Neuronal stem cell (in vitro differentiated cells): ENCODE results near the gene MT4.

Experiments
- DNase-seq: peaks from one replicate; pipeline ENCODE4 v3.0.0-alpha.2; 2013; ENCODE audit warnings: low spot score
- H2AFZ ChIP-seq: one replicate; pipeline ENCODE4 v1.6.1; 2013; ENCODE audit warnings: mild to moderate bottlenecking, low read length, inconsistent platforms
- H2AK5ac ChIP-seq: 2 replicates; pipeline ENCODE4 v1.6.1; 2013; ENCODE audit warnings: low read depth, mild to moderate bottlenecking, inconsistent platforms, low read length, moderate library complexity, mixed read lengths
- H2BK120ac ChIP-seq: 2 replicates; pipeline ENCODE4 v1.6.1; 2013; ENCODE audit warnings: low read depth, mild to moderate bottlenecking, inconsistent platforms, low read length, moderate library complexity, mixed read lengths
- H2BK12ac ChIP-seq: one replicate; pipeline ENCODE4 v1.6.1; 2013; ENCODE audit warnings: low read length, inconsistent platforms
- H2BK15ac ChIP-seq: 2 replicates; pipeline ENCODE4 v1.6.1; 2013; ENCODE audit warnings: mild to moderate bottlenecking, low read length, inconsistent platforms, mixed read lengths
- H2BK5ac ChIP-seq: one replicate; pipeline ENCODE4 v1.6.1; 2013; ENCODE audit warnings: inconsistent platforms, mild to moderate bottlenecking, low read length, moderate library complexity
- H3K14ac ChIP-seq: one replicate; pipeline ENCODE4 v1.6.1; 2013; ENCODE audit warnings: low read length, inconsistent platforms
- H3K18ac ChIP-seq: 2 replicates; pipeline ENCODE4 v1.6.1; 2013; ENCODE audit warnings: low read length, inconsistent platforms
- H3K23ac ChIP-seq: 2 replicates; pipeline ENCODE4 v1.6.1; 2013; ENCODE audit warnings: low read depth, mild to moderate bottlenecking, mixed read lengths, low read length, inconsistent platforms; ENCODE audit not compliant: poor library complexity
- H3K27ac ChIP-seq: replicated peaks from 3 replicates; pipeline ENCODE4 v1.5.1; 2013; ENCODE audit warnings: low read length, inconsistent platforms
- H3K27me3 ChIP-seq, 3 experiments: 2 replicates each; pipeline ENCODE4 v1.6.1; 2013; ENCODE audit warnings: low read length in 3 of 3, mild to moderate bottlenecking in 2 of 3, inconsistent platforms in 1 of 3, low read depth in 1 of 3, mixed read lengths in 1 of 3, moderate library complexity in 1 of 3; ENCODE audit not compliant: control insufficient read depth in 3 of 3, insufficient read depth in 3 of 3
- H3K36me3 ChIP-seq, 2 donors: replicated peaks in 1 of 2; 2 replicates each; pipeline ENCODE4 v1.6.1; 2013; ENCODE audit warnings: low read length in 2 of 2; ENCODE audit not compliant: control insufficient read depth in 2 of 2, insufficient read depth in 2 of 2
- H3K4ac ChIP-seq: 2 replicates; pipeline ENCODE4 v1.6.1; 2013; ENCODE audit warnings: inconsistent platforms, mild to moderate bottlenecking, low read length, moderate library complexity
- H3K4me1 ChIP-seq, 2 donors: 1 replicate in 1 of 2; 2 replicates in 1 of 2; pipeline ENCODE4 v1.6.1; 2013; ENCODE audit warnings: low read length in 2 of 2, low read depth in 1 of 2; ENCODE audit not compliant: control insufficient read depth in 2 of 2, insufficient read depth in 1 of 2
- H3K4me2 ChIP-seq: one replicate; pipeline ENCODE4 v1.6.1; 2013; ENCODE audit warnings: mild to moderate bottlenecking, low read length, inconsistent platforms; ENCODE audit not compliant: insufficient read depth, poor library complexity, severe bottlenecking
- H3K4me3 ChIP-seq, 2 donors: 2 replicates each; pipeline ENCODE4 v1.5.1; 2013; ENCODE audit warnings: low read length in 2 of 2, mild to moderate bottlenecking in 2 of 2, inconsistent platforms in 1 of 2, moderate library complexity in 1 of 2
- H3K79me1 ChIP-seq: one replicate; pipeline ENCODE4 v1.6.1; 2013; ENCODE audit warnings: low read depth, mild to moderate bottlenecking, inconsistent platforms, low read length, moderate library complexity
- H3K9ac ChIP-seq: one replicate; pipeline ENCODE4 v1.6.1; 2013; ENCODE audit warnings: mild to moderate bottlenecking, low read depth, low read length, inconsistent platforms; ENCODE audit not compliant: poor library complexity
- H3K9me3 ChIP-seq, 2 donors: replicated peaks in 1 of 2; 2 replicates each; pipeline versions ENCODE3 to v1.6.1; 2013; ENCODE audit warnings: low read length in 2 of 2, mild to moderate bottlenecking in 2 of 2, inconsistent platforms in 1 of 2, low read depth in 1 of 2, mixed read lengths in 1 of 2, moderate library complexity in 1 of 2; ENCODE audit not compliant: control insufficient read depth in 2 of 2, insufficient read depth in 1 of 2
- H4K8ac ChIP-seq: one replicate; pipeline ENCODE4 v1.6.1; 2013; ENCODE audit warnings: low read depth, mild to moderate bottlenecking, inconsistent platforms, low read length, moderate library complexity
- H4K91ac ChIP-seq: one replicate; pipeline ENCODE4 v1.6.1; 2013; ENCODE audit warnings: low read length, low read depth, mild to moderate bottlenecking, inconsistent platforms; ENCODE audit not compliant: poor library complexity
- WGBS, 2 donors: extraction: QIAGEN DNeasy Blood & Tissue Kit; methylation state at CpG; one replicate each; pipeline ENCODE4 v1.1.7; 2013; ENCODE audit warnings: missing lambda C conversion rate in 2 of 2, mixed read lengths in 1 of 2; ENCODE audit not compliant: insufficient read length in 2 of 2, insufficient replicate concordance in 1 of 2; ENCODE audit errors: extremely low coverage in 2 of 2; 5-methylcytosine and 5-hydroxymethylcytosine counted together

Gene MT4

DNA sequence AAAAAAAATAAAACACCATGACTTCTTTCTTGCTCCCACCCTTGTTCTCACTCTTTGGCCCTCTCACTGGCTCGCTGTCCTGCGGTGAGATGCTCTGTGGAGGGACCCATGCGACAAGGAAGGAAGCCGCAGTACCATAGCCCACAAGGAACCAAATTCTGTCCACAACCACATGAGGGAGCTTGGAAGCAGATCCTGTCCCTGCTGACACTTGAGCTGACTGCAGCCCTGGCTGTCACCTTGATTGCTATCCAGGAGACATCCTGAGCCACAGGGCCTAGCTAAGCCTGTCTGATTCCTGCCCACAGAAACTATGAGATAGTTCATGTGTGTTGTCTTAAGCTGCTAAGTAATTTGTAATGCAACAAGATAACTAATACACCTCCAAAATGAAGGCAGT is 38.7 kb downstream of the MT4 start:
- WGBS, 2 donors: no CpG with 5 or more reads among the region's 4 CpGs
- H3K4me2 ChIP-seq: no peak overlapping the region

DNA sequence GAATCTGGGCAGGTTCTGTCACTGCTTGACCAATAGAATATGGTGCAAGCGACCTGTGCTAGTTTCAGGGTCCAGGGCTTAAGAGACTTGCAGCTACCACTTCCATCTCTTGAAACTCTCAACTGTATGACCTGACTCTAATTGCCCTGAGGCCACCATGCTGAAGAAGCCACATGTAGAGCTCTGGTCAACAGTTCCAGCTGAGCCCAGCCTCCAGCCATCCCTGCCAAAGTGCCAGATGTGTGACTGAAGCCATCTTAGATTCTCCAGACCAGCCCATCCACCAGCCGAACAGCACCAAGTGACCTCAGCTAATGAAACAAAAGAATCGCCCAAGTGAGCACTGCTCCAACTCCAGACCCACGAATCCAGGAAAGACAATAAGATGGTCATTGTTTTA is 40.1 kb downstream of the MT4 start:
- H2BK5ac ChIP-seq: no peak overlapping the region
- WGBS, 2 donors: no CpG with 5 or more reads among the region's 4 CpGs
- no peak overlapping the region for H3K4ac ChIP-seq

More for the DNA sequence above, 38.7 kb downstream of the MT4 start:
- H3K27ac ChIP-seq: no peak overlapping the region
- H2AFZ ChIP-seq: no peak overlapping the region
- H2AK5ac ChIP-seq: no peak overlapping the region
- no peak overlapping the region for H2BK120ac ChIP-seq
- no peaks in the 10 kb centered on the region for H3K79me1 ChIP-seq
- H3K4ac ChIP-seq: no peak overlapping the region
- no peak overlapping the region for H3K14ac ChIP-seq
- no peak overlapping the region for H4K8ac ChIP-seq
- H3K23ac ChIP-seq: no peak overlapping the region
- H3K9me3 ChIP-seq: no peaks in the 10 kb centered on the region
- H3K36me3 ChIP-seq: no peaks in the 10 kb centered on the region
- no peak overlapping the region for H2BK5ac ChIP-seq
- H2BK12ac ChIP-seq: no peak overlapping the region
- no peak overlapping the region for H3K9ac ChIP-seq
- no peak overlapping the region for H3K4me3 ChIP-seq
- no peak overlapping the region for H4K91ac ChIP-seq
- H3K4me1 ChIP-seq: peaks cover 3 to 4% of the 10 kb centered on the region in 2 donors
- no peak overlapping the region for H2BK15ac ChIP-seq
- H3K18ac ChIP-seq: no peak overlapping the region
- no peak for DNase-seq
- H3K27me3 ChIP-seq: peaks cover 0 to 23% (median 8%) of the 10 kb centered on the region in 3 experiments

GRCh38 chr16:56605475-56605874 is 40.6 kb downstream of the MT4 start:
- no peak overlapping the region for H2BK120ac ChIP-seq
- no peak overlapping the region for H3K9ac ChIP-seq
- no peak overlapping the region for H3K18ac ChIP-seq
- H3K4ac ChIP-seq: no peak overlapping the region
- no peak overlapping the region for H2BK15ac ChIP-seq
- no peak overlapping the region for H3K4me2 ChIP-seq
- no peaks in the 10 kb centered on the region for H3K79me1 ChIP-seq
- no peak overlapping the region for H2AK5ac ChIP-seq
- no CpG with 5 or more reads among the region's 1 CpG for WGBS, 2 donors
- H3K4me3 ChIP-seq: no peak overlapping the region
- no peaks in the 10 kb centered on the region for H3K9me3 ChIP-seq
- H3K27me3 ChIP-seq: peaks cover 6 to 32% (median 26%) of the 10 kb centered on the region in 3 experiments
- H3K4me1 ChIP-seq: peaks cover 15 to 21% of the 10 kb centered on the region in 2 donors
- H4K91ac ChIP-seq: no peak overlapping the region
- H3K14ac ChIP-seq: no peak overlapping the region
- no peak overlapping the region for H2AFZ ChIP-seq
- H3K36me3 ChIP-seq: no peaks in the 10 kb centered on the region
- H2BK12ac ChIP-seq: no peak overlapping the region
- H3K27ac ChIP-seq: no peak overlapping the region
- H4K8ac ChIP-seq: no peak overlapping the region
- no peak overlapping the region for H3K23ac ChIP-seq
- no peak overlapping the region for H2BK5ac ChIP-seq
- DNase-seq: no peak

More for the DNA sequence above, 40.1 kb downstream of the MT4 start:
- H2BK12ac ChIP-seq: no peak overlapping the region
- no peak overlapping the region for H2BK15ac ChIP-seq
- no peak overlapping the region for H2AK5ac ChIP-seq
- no peak overlapping the region for H3K4me2 ChIP-seq
- H3K9me3 ChIP-seq: no peaks in the 10 kb centered on the region
- H4K8ac ChIP-seq: no peak overlapping the region
- no peak overlapping the region for H2AFZ ChIP-seq
- no peak overlapping the region for H4K91ac ChIP-seq
- DNase-seq: no peak
- H3K27me3 ChIP-seq: peaks cover 3 to 31% (median 21%) of the 10 kb centered on the region in 3 experiments
- no peak overlapping the region for H3K27ac ChIP-seq
- H3K14ac ChIP-seq: no peak overlapping the region
- H3K36me3 ChIP-seq: no peaks in the 10 kb centered on the region
- H2BK120ac ChIP-seq: no peak overlapping the region
- peaks cover 10 to 16% of the 10 kb centered on the region in 2 donors for H3K4me1 ChIP-seq
- H3K18ac ChIP-seq: no peak overlapping the region
- no peak overlapping the region for H3K23ac ChIP-seq
- no peak overlapping the region for H3K4me3 ChIP-seq
- no peak overlapping the region for H3K9ac ChIP-seq
- H3K79me1 ChIP-seq: no peaks in the 10 kb centered on the region

DNA sequence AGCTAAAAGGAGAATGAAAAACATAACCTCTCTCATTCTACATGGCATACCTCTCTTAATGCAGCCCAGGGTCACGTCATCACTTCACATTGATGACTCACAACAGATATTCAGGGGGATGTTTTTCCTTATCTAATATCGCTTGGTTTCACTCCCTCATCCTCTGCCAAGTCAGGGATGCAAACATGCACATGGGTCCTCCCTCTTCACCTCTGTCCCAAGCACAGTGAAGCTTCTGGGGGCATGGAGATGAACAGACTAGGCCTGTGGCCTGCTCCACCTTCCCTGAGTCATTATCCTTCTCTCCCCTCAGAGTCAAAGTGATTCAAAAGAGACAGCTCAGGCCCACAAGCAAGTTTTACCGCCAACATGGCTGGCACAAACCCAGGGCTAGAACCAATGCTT is 41.2 kb downstream of the MT4 start:
- no peak overlapping the region for H3K18ac ChIP-seq
- no peak for DNase-seq
- no peak overlapping the region for H2BK15ac ChIP-seq
- no peak overlapping the region for H3K4ac ChIP-seq
- no peaks in the 10 kb centered on the region for H3K9me3 ChIP-seq
- no CpG with 5 or more reads among the region's 3 CpGs for WGBS, 2 donors
- no peak overlapping the region for H2AK5ac ChIP-seq
- no peak overlapping the region for H4K8ac ChIP-seq
- no peak overlapping the region for H2BK5ac ChIP-seq
- H3K23ac ChIP-seq: no peak overlapping the region
- H2AFZ ChIP-seq: no peak overlapping the region
- no peaks in the 10 kb centered on the region for H3K79me1 ChIP-seq
- no peak overlapping the region for H3K9ac ChIP-seq
- H3K36me3 ChIP-seq: no peaks in the 10 kb centered on the region
- no peak overlapping the region for H2BK12ac ChIP-seq
- no peak overlapping the region for H4K91ac ChIP-seq
- H3K4me3 ChIP-seq: no peak overlapping the region
- no peak overlapping the region for H3K14ac ChIP-seq
- peaks cover 6 to 36% (median 32%) of the 10 kb centered on the region in 3 experiments for H3K27me3 ChIP-seq
- no peak overlapping the region for H3K4me2 ChIP-seq
- H3K4me1 ChIP-seq: peaks cover 16 to 22% of the 10 kb centered on the region in 2 donors
- no peak overlapping the region for H3K27ac ChIP-seq
- no peak overlapping the region for H2BK120ac ChIP-seq
